T-cell (primary cell): ENCODE measurements around the gene ASB7. TPM values are rescaled to one million over a fixed set of nuclear protein-coding genes. Genes with fewer than 3 reads are reported as not detected.

Source experiments
- ATAC-seq, 4 experiments: fragments of 200-7000 bp in 3 of 4; fragments of 150-1000 bp in 1 of 4; cut with Tn5 transposase; replicated peaks in 1 of 4; 1 replicate in 3 of 4; 2 replicates in 1 of 4; pipeline ENCODE4 v1.10.0; 2021; ENCODE audit warnings: moderate library complexity in 3 of 4, mild to moderate bottlenecking in 2 of 4, moderate number of reproducible peaks in 1 of 4
- CTCF ChIA-PET, 2 donors: fragments of 300-600 bp; sonication (Branson Sonifier 250); formaldehyde crosslinking; loops; one replicate each; lab custom pipeline; 2022; ENCODE audit warnings: antibody characterized with exemption in 2 of 2; lab: Charles Lee
- POLR2A ChIA-PET, 2 donors: fragments of 300-600 bp; sonication (Branson Sonifier 250); formaldehyde crosslinking; loops; one replicate each; lab custom pipeline; 2022; ENCODE audit warnings: antibody characterized with exemption in 2 of 2; lab: Charles Lee
- DNase-seq, 35 experiments: peaks; one replicate each; pipeline versions ENCODE4 v3.0.0 to v3.0.0-alpha.2; 2013 to 2023
- H3K27ac ChIP-seq: one replicate; pipeline ENCODE4 v1.5.1; 2013; ENCODE audit warnings: low read length
- H3K27me3 ChIP-seq, 2 experiments: replicated peaks in 1 of 2; 1 replicate in 1 of 2; 2 replicates in 1 of 2; pipeline versions ENCODE4 v1.6.1 to v1.7.0; 2013; ENCODE audit warnings: low read length in 1 of 2, mixed read lengths in 1 of 2; ENCODE audit not compliant: control insufficient read depth in 2 of 2, insufficient read depth in 2 of 2; ENCODE audit errors: extremely low read depth in 1 of 2
- H3K36me3 ChIP-seq, 2 donors: 1 replicate in 1 of 2; 2 replicates in 1 of 2; pipeline versions ENCODE4 v1.6.1 to v1.7.0; 2013; ENCODE audit warnings: low read length in 1 of 2; ENCODE audit not compliant: control insufficient read depth in 2 of 2, insufficient read depth in 1 of 2; ENCODE audit errors: extremely low read depth in 1 of 2
- H3K4me1 ChIP-seq, 2 experiments: 1 replicate in 1 of 2; 2 replicates in 1 of 2; pipeline versions ENCODE4 v1.6.1 to v1.7.0; 2013; ENCODE audit warnings: low read length in 2 of 2, mixed read lengths in 1 of 2; ENCODE audit not compliant: insufficient read depth in 2 of 2, control insufficient read depth in 1 of 2; ENCODE audit errors: extremely low read depth in 1 of 2
- H3K4me3 ChIP-seq, 2 donors: 1 replicate in 1 of 2; 2 replicates in 1 of 2; pipeline versions ENCODE4 v1.5.1 to v1.7.0; 2013; ENCODE audit warnings: mild to moderate bottlenecking in 2 of 2, low read length in 1 of 2, moderate library complexity in 1 of 2; ENCODE audit not compliant: control insufficient read depth in 1 of 2; ENCODE audit errors: extremely low read depth in 1 of 2
- H3K9me3 ChIP-seq: 2 replicates; pipeline ENCODE4 v1.7.0; 2013
- H3K27ac Mint-ChIP-seq, 2 donors: one replicate each; pipeline ENCODE4 v1.8.0; 2020 to 2021; ENCODE audit warnings: mild to moderate bottlenecking in 2 of 2, mixed read lengths in 2 of 2
- H3K27me3 Mint-ChIP-seq, 2 donors: one replicate each; pipeline ENCODE4 v1.8.0; 2021 to 2022; ENCODE audit warnings: mixed read lengths in 2 of 2
- H3K36me3 Mint-ChIP-seq: one replicate; pipeline ENCODE4 v1.8.0; 2021; ENCODE audit warnings: mixed read lengths
- H3K4me1 Mint-ChIP-seq, 3 donors: one replicate each; pipeline ENCODE4 v1.8.0; 2020 to 2022; ENCODE audit warnings: mixed read lengths in 3 of 3, mild to moderate bottlenecking in 1 of 3
- H3K4me3 Mint-ChIP-seq, 3 donors: one replicate each; pipeline ENCODE4 v1.8.0; 2020 to 2022; ENCODE audit warnings: mild to moderate bottlenecking in 3 of 3, mixed read lengths in 3 of 3, moderate library complexity in 3 of 3
- H3K9me3 Mint-ChIP-seq, 3 donors: one replicate each; pipeline ENCODE4 v1.8.0; 2020 to 2022; ENCODE audit warnings: mixed read lengths in 3 of 3
- WGBS: methylation state at CpG from one replicate; pipeline ENCODE4 v1.1.5; 2013; ENCODE audit warnings: missing lambda C conversion rate; ENCODE audit not compliant: insufficient coverage; 5-methylcytosine and 5-hydroxymethylcytosine counted together
- total RNA-seq, 35 experiments: library from RNA in 6 of 35; stranded (reverse) in 6 of 35; fragments of 120-200 nt in 1 of 35; gene quantifications; one replicate each; pipeline versions ENCODE4 v1.2.1 to v1.2.4 and lab custom pipeline; 2013 to 2026

The ASB7 gene
- total RNA-seq, 5 donors from 2014 or later (not counting 1 experiment from before 2014, with no cell fraction given): 17.7 to 24.8 (median 21.8) TPM

DNA sequence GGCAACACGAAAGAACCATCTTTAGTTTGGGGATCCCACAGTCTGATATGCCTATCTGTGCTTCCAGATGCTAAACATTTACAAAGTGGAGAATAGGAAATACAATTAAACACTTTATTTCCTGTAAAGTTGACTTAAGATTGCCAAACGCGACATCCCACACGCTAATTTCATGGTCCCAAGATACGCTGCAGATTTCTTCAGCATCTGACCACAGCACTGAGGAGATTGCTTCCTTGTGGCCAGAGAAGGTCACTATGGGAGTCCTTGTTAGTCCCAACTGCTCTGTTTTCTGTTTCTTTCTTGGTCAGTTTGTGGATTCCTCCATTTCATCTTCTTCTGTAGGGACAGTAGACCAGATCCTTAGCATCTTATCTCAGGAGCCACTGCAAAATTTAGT, 43.3 kb downstream of the ASB7 start:
- Histone ChIP-seq H3K4me3 (no peak overlapping the region), H3K27me3 (no peaks in the 10 kb centered on the region), H3K4me1 (peaks cover 3 to 4% of the 10 kb centered on the region in 2 experiments), H3K36me3 (peaks cover 4 to 9% of the 10 kb centered on the region in 2 donors), H3K27ac (no peak overlapping the region), H3K9me3 (no peaks in the 10 kb centered on the region)
- Mint-ChIP-seq H3K9me3 (no peaks in the 10 kb centered on the region), H3K27ac (no peak overlapping the region), H3K4me1 (peaks cover 35 to 45% (median 37%) of the 10 kb centered on the region in 3 donors), H3K27me3 (no peaks in the 10 kb centered on the region), H3K4me3 (no peak overlapping the region), H3K36me3 (peaks cover 9% of the 10 kb centered on the region)
- DNase-seq (no peak), ATAC-seq (no peak)
- POLR2A ChIA-PET: interaction anchor here in 1 of 2 donors (0.5 kb wide), 1 partner anchor 10 kb away, joined by 8 read pairs; no protein-coding TSS in a partner anchor
- WGBS: 100% methylated on average over 2 of the region's 5 CpGs
- CTCF ChIA-PET: no interaction called here

DNA sequence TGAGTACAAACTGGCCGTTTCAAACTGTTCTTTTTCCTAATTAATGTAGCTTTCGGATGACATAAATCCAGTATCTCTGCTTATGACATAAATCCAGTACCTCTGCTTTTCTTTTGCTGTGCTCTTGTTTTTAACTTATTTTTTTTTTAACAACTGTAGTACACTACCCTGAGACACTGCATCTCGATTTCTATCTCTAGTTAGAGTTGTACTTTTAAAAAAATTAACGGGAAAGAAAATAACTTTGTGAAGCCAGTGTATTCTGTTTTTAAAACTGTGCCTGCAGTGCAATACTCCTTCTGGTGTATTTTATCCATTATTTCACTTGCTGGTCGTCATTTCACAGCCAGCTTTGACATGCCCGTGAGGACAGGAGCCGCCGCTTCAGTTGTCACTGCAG, 46.6 kb downstream of the ASB7 start:
- Mint-ChIP-seq H3K27ac (no peak overlapping the region), H3K27me3 (no peaks in the 10 kb centered on the region), H3K4me3 (no peak overlapping the region), H3K4me1 (peaks cover 12 to 19% (median 14%) of the 10 kb centered on the region in 3 donors), H3K36me3 (peaks cover 9% of the 10 kb centered on the region), H3K9me3 (no peaks in the 10 kb centered on the region)
- CTCF ChIA-PET: no interaction called here
- no peak for DNase-seq
- Histone ChIP-seq H3K27me3 (no peaks in the 10 kb centered on the region), H3K9me3 (no peaks in the 10 kb centered on the region), H3K27ac (no peak overlapping the region), H3K4me3 (no peak overlapping the region), H3K36me3 (peaks cover 0 to 19% of the 10 kb centered on the region in 2 donors), H3K4me1 (no peaks in the 10 kb centered on the region)
- ATAC-seq: no peak
- POLR2A ChIA-PET: interaction anchor here in 1 of 2 donors (0.6 kb wide), 1 partner anchor 24 kb away, joined by 4 read pairs; no protein-coding TSS in a partner anchor
- WGBS: 96% methylated on average over 6 of the region's 8 CpGs

DNA sequence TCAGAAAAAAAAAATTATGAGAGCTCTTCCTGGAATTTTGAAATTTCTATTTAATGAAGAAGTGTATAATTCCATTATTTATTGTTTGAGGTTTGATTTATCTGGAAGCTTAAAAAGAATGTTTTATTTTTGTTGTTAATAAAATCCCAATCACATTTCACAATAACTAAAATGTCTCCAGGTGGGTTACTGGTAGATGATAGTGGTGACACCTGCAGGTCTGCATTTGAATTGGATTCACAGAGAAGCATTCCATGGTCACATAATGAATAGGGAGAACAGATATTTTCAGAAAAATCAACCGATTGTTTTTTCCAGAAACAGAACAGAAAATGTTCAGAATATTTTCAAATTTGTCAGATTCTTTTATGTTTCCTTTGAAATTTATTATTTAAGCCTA, 48.3 kb downstream of the ASB7 start:
- H3K4me3 ChIP-seq: no peak overlapping the region
- H3K36me3 ChIP-seq: peaks cover 0 to 19% of the 10 kb centered on the region in 2 donors
- H3K27ac ChIP-seq: no peak overlapping the region
- ChIA-PET POLR2A (interaction anchor here (0.5 to 0.6 kb wide), 2 partner anchors 9 to 292 kb away, joined by 3 to 6 read pairs; no protein-coding TSS in a partner anchor), CTCF (interaction anchor here in 1 of 2 donors (1.2 to 1.3 kb wide), 2 partner anchors 24 to 301 kb away, joined by 3 to 4 read pairs; no protein-coding TSS in a partner anchor)
- WGBS: no CpG with 5 or more reads among the region's 1 CpG
- no peak for DNase-seq
- Mint-ChIP-seq H3K4me3 (no peak overlapping the region), H3K27ac (no peak overlapping the region), H3K36me3 (peaks cover 9% of the 10 kb centered on the region), H3K4me1 (peaks cover 2 to 9% (median 4%) of the 10 kb centered on the region in 3 donors), H3K9me3 (no peaks in the 10 kb centered on the region), H3K27me3 (no peaks in the 10 kb centered on the region)
- H3K4me1 ChIP-seq: no peaks in the 10 kb centered on the region
- no peaks in the 10 kb centered on the region for H3K9me3 ChIP-seq
- no peaks in the 10 kb centered on the region for H3K27me3 ChIP-seq
- no peak for ATAC-seq

DNA sequence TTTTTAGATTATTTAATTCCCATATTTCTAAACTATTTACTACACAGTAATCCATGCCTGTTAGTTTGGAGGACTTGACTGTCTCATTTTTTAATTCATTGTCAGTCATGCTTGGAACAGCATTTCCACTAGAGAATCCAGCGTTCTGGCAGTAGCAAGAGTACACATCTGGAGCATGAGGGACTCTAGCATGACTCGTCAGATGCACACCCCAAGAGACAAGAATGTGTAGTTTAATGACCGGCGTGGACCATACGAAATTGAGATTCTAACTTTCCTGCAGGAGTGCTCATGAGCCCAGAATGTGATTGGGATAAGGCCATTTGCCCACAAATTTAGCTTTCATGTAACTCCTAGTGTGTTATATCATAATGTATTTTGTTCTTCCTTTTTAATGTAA, 48.9 kb downstream of the ASB7 start:
- peaks cover 9% of the 10 kb centered on the region for H3K36me3 Mint-ChIP-seq
- POLR2A ChIA-PET: no interaction called here
- Histone ChIP-seq H3K27me3 (no peaks in the 10 kb centered on the region), H3K9me3 (no peaks in the 10 kb centered on the region), H3K4me1 (no peaks in the 10 kb centered on the region), H3K27ac (no peak overlapping the region), H3K4me3 (no peak overlapping the region), H3K36me3 (peaks cover 0 to 19% of the 10 kb centered on the region in 2 donors)
- DNase-seq: no peak
- peaks cover 0 to 3% (median 0%) of the 10 kb centered on the region in 3 donors for H3K4me1 Mint-ChIP-seq
- ATAC-seq: no peak
- CTCF ChIA-PET: interaction anchor here in 1 of 2 donors (1.2 to 1.3 kb wide), 2 partner anchors 24 to 301 kb away, joined by 3 to 4 read pairs; no protein-coding TSS in a partner anchor
- 100% methylated on average over 2 of the region's 5 CpGs for WGBS
- no peak overlapping the region for H3K4me3 Mint-ChIP-seq
- no peak overlapping the region for H3K27ac Mint-ChIP-seq
- no peaks in the 10 kb centered on the region for H3K9me3 Mint-ChIP-seq
- H3K27me3 Mint-ChIP-seq: no peaks in the 10 kb centered on the region

DNA sequence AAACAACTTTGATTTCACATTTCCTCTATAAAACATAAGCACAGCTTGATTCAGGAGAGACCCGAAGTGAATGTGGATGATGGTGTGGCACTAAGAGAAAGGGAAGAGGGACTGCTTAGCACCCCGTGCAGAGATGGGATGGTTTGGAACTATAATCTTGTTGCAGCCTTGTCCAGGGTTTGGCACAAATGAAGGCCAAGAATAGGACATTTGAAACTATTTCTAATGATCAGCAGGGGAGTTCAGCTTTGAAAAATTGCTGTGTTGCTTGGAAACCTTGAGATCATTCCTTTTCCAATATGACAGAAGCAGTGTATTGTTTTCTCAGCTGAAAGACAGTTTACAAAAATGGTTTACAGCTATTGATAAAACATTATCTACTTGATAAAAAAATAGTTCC, 49.7 kb downstream of the ASB7 start:
- no peaks in the 10 kb centered on the region for H3K9me3 ChIP-seq
- H3K36me3 ChIP-seq: peaks cover 0 to 19% of the 10 kb centered on the region in 2 donors
- no peak overlapping the region for H3K4me3 ChIP-seq
- Mint-ChIP-seq H3K27ac (no peak overlapping the region), H3K4me3 (no peak overlapping the region), H3K9me3 (no peaks in the 10 kb centered on the region), H3K4me1 (no peaks in the 10 kb centered on the region), H3K27me3 (no peaks in the 10 kb centered on the region), H3K36me3 (peaks cover 9% of the 10 kb centered on the region)
- no peak for ATAC-seq
- ChIA-PET POLR2A (no interaction called here), CTCF (no interaction called here)
- no peaks in the 10 kb centered on the region for H3K27me3 ChIP-seq
- 100% methylated on average over 1 of the region's 2 CpGs for WGBS
- no peaks in the 10 kb centered on the region for H3K4me1 ChIP-seq
- no peak overlapping the region for H3K27ac ChIP-seq
- DNase-seq: no peak

DNA sequence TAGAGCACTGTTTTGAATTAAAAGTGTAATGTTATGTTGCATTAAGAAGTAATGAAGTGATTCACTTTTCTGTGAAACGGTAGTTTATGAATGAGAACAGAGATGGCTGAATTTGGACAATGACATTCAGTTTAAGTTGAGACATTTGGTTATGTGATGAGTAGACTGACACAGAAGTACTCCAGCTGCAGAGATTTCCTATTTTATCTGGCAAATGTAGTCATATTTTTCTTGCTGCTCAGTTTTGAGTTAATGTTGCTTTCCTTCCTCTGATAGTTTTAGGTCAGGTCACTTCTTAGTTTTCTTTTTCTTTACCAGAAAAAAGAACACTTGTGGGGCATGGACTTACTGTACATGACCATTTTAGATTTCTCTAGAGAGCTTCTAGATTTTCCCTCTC, 51.2 kb downstream of the ASB7 start:
- peaks cover 4% of the 10 kb centered on the region for H3K36me3 Mint-ChIP-seq
- POLR2A ChIA-PET: no interaction called here
- Histone ChIP-seq H3K9me3 (no peaks in the 10 kb centered on the region), H3K27ac (no peak overlapping the region), H3K36me3 (peaks cover 0 to 14% of the 10 kb centered on the region in 2 donors), H3K27me3 (peaks cover 0 to 2% of the 10 kb centered on the region in 2 experiments), H3K4me1 (no peaks in the 10 kb centered on the region), H3K4me3 (no peak overlapping the region)
- H3K27me3 Mint-ChIP-seq: no peaks in the 10 kb centered on the region
- H3K27ac Mint-ChIP-seq: peak overlapping the region in 1 of 2 donors; percentile 44
- no peaks in the 10 kb centered on the region for H3K4me1 Mint-ChIP-seq
- H3K9me3 Mint-ChIP-seq: no peaks in the 10 kb centered on the region
- CTCF ChIA-PET: no interaction called here
- no peak overlapping the region for H3K4me3 Mint-ChIP-seq
- ATAC-seq (no peak), DNase-seq (no peak)
- 100% methylated on average over 1 of the region's 1 CpG for WGBS
